Suprapubic skin (tissue), 4 donors: ENCODE results near the gene FN3KRP. TPM values are rescaled to one million over a fixed set of nuclear protein-coding genes. Genes with fewer than 3 reads are reported as not detected.
"Not testable (repeated sequence)": the region's sequence is repeated elsewhere in the genome, so short reads cannot be mapped to it uniquely, and the experiment has no call there.

Experiments used
- DNase-seq, 2 donors: peaks; one replicate each; pipeline ENCODE4 v3.0.0-alpha.2; 2019; ENCODE audit warnings: low spot score in 2 of 2
- H3K27ac ChIP-seq: fragments of 200-600 bp; sonication (generic); one replicate; pipeline ENCODE4 v1.5.1; 2019
- H3K27me3 ChIP-seq: fragments of 200-600 bp; sonication (generic); one replicate; pipeline ENCODE4 v1.5.1; 2019
- H3K36me3 ChIP-seq: fragments of 200-600 bp; sonication (generic); one replicate; pipeline ENCODE4 v1.5.1; 2019
- H3K4me1 ChIP-seq: fragments of 200-600 bp; sonication (generic); one replicate; pipeline ENCODE4 v1.5.1; 2019
- H3K4me3 ChIP-seq: fragments of 200-600 bp; sonication (generic); one replicate; pipeline ENCODE4 v1.5.1; 2019; ENCODE audit warnings: mild to moderate bottlenecking
- H3K9me3 ChIP-seq: fragments of 200-600 bp; sonication (generic); one replicate; pipeline ENCODE4 v1.5.1; 2019
- CTCF ChIP-seq, 2 donors: fragments of 200-600 bp in 1 of 2; fragments of 450-650 bp in 1 of 2; sonication (generic) in 1 of 2; IDR thresholded peaks; one replicate each; pipeline ENCODE4 v1.5.1; 2016 to 2019; ENCODE audit warnings: antibody characterized with exemption in 2 of 2, mild to moderate bottlenecking in 1 of 2, moderate library complexity in 1 of 2
- EP300 ChIP-seq: sonication (generic); formaldehyde crosslinking; IDR thresholded peaks from one replicate; pipeline ENCODE4 v1.6.1; 2017; ENCODE audit warnings: antibody characterized with exemption
- POLR2A ChIP-seq, 2 donors: fragments of 450-650 bp; IDR thresholded peaks; one replicate each; pipeline ENCODE4 v1.6.1; 2017; ENCODE audit warnings: antibody characterized with exemption in 2 of 2, mild to moderate bottlenecking in 2 of 2, moderate library complexity in 2 of 2
- POLR2AphosphoS5 ChIP-seq, 3 donors: sonication (generic); formaldehyde crosslinking; IDR thresholded peaks; one replicate each; pipeline ENCODE4 v1.6.1; 2017; ENCODE audit warnings: antibody characterized with exemption in 3 of 3
- WGBS: methylation state at CpG from one replicate; pipeline ENCODE4 v1.1.5; 2018; 5-methylcytosine and 5-hydroxymethylcytosine counted together
- total RNA-seq, 4 donors: library from RNA; depleted of rRNA; stranded (reverse); fragments of >200 nt; gene quantifications; one replicate each; pipeline ENCODE4 v1.1.0, GENCODE V29; 2016

FN3KRP gene
- total RNA-seq, 4 donors from 2014 or later, result 15.9 to 26.6 (median 21.4) TPM

GRCh38 chr17:82769041-82769440, 52.5 kb downstream of the FN3KRP start:
- DNase-seq, result no peak
- Histone ChIP-seq H3K36me3 (peaks cover 54% of the 10 kb centered on the region), H3K9me3 (no peaks in the 10 kb centered on the region), H3K27ac (no peak overlapping the region), H3K4me1 (peaks cover 12% of the 10 kb centered on the region), H3K4me3 (no peak overlapping the region), H3K27me3 (no peaks in the 10 kb centered on the region)
- 78% methylated on average over 3 of the region's 7 CpGs for WGBS
- no peak for TF ChIP-seq CTCF (IDR thresholded peaks at IDR 0.05)
- TF ChIP-seq POLR2AphosphoS5 (IDR thresholded peaks at IDR 0.05), result no peak
- TF ChIP-seq POLR2A (IDR thresholded peaks at IDR 0.05), result no peak
- TF ChIP-seq EP300, result no peak

- peaks cover 46% of the 10 kb centered on the region for H3K36me3 ChIP-seq
- no peak for DNase-seq
- H3K4me3 ChIP-seq, result no peak overlapping the region
- H3K9me3 ChIP-seq, result no peaks in the 10 kb centered on the region
- no peaks in the 10 kb centered on the region for H3K27me3 ChIP-seq
- H3K4me1 ChIP-seq, result peaks cover 16% of the 10 kb centered on the region
- WGBS, result 56% methylated on average over 3 of the region's 3 CpGs
- H3K27ac ChIP-seq, result no peak overlapping the region
- TF ChIP-seq CTCF (IDR thresholded peaks at IDR 0.05) (no peak), POLR2A (IDR thresholded peaks at IDR 0.05) (no peak), POLR2AphosphoS5 (IDR thresholded peaks at IDR 0.05) (no peak), EP300 (no peak)
These were observed 55.5 kb downstream of the FN3KRP start for GRCh38 chr17:82772026-82772425.

GRCh38 chr17:82774456-82774855, 58.0 kb downstream of the FN3KRP start:
- H3K27ac ChIP-seq, result not testable (repeated sequence)

GRCh38 chr17:82775001-82775823, 58.7 kb downstream of the FN3KRP start:
- DNase-seq, result no peak
- Histone ChIP-seq H3K4me3 (peak overlapping the region; percentile 26), H3K36me3 (peaks cover 24% of the 10 kb centered on the region), H3K4me1 (peaks cover 16% of the 10 kb centered on the region), H3K27ac (no peak overlapping the region), H3K27me3 (no peaks in the 10 kb centered on the region), H3K9me3 (no peaks in the 10 kb centered on the region)
- WGBS, result 55% methylated on average over 16 of the region's 34 CpGs
- TF ChIP-seq EP300 (no peak), CTCF (IDR thresholded peaks at IDR 0.05) (peak; percentile 53 to 88), POLR2A (IDR thresholded peaks at IDR 0.05) (no peak), POLR2AphosphoS5 (IDR thresholded peaks at IDR 0.05) (no peak)

More at GRCh38 chr17:82774456-82774855, 58.0 kb downstream of the FN3KRP start:
- H3K27me3 ChIP-seq, DNase-seq, H3K9me3 ChIP-seq, H3K4me3 ChIP-seq: not testable (repeated sequence)
- H3K4me1 ChIP-seq, result peaks cover 16% of the 10 kb centered on the region
- peaks cover 31% of the 10 kb centered on the region for H3K36me3 ChIP-seq
- 76% methylated on average over 19 of the region's 19 CpGs for WGBS

GRCh38 chr17:82776454-82776853, 59.9 kb downstream of the FN3KRP start:
- peaks cover 20% of the 10 kb centered on the region for H3K36me3 ChIP-seq
- 93% methylated on average over 13 of the region's 13 CpGs for WGBS
- peaks cover 17% of the 10 kb centered on the region for H3K4me1 ChIP-seq
- no peak overlapping the region for H3K27ac ChIP-seq
- H3K27me3 ChIP-seq, result no peaks in the 10 kb centered on the region
- DNase-seq, result no peak
- no peak for TF ChIP-seq POLR2A (IDR thresholded peaks at IDR 0.05)
- no peak for TF ChIP-seq POLR2AphosphoS5 (IDR thresholded peaks at IDR 0.05)
- no peak for TF ChIP-seq CTCF (IDR thresholded peaks at IDR 0.05)
- no peak for TF ChIP-seq EP300
- no peak overlapping the region for H3K4me3 ChIP-seq
- H3K9me3 ChIP-seq, result no peaks in the 10 kb centered on the region

Other genes starting within 250 kb of the FN3KRP start
- gene FOXK2, start 197.0 kb upstream of the FN3KRP start, total RNA-seq, result 10 to 100 TPM; 62.7 to 94.5 (median 78.4) TPM
- gene WDR45B, start 68.3 kb upstream of the FN3KRP start, total RNA-seq, result 10 to 100 TPM; 70.1 to 96.8 (median 90.0) TPM
- 10 to 100 TPM; 15.9 to 24.3 (median 21.6) TPM for gene RAB40B, start 18.0 kb upstream of the FN3KRP start, total RNA-seq
- 10 to 100 TPM in 1 of 4 donors, 1 to 10 TPM in 3; 2.0 to 19.2 (median 4.2) TPM for gene FN3K, start 18.9 kb downstream of the FN3KRP start, total RNA-seq
- 100 to 1,000 TPM in 1 of 4 donors, 10 to 100 TPM in 3; 49.7 to 119 (median 71.5) TPM for gene TBCD, start 35.4 kb downstream of the FN3KRP start, total RNA-seq
- gene ZNF750, start 123.3 kb downstream of the FN3KRP start, total RNA-seq, result 100 to 1,000 TPM; 117 to 353 (median 233) TPM